ENCODE measurements around the gene ZC3H18.

Gene ZC3H18

GRCh38 chr16:88585269-88585668 is 15.1 kb downstream of the ZC3H18 start:
- no peak for DNase-seq

DNA sequence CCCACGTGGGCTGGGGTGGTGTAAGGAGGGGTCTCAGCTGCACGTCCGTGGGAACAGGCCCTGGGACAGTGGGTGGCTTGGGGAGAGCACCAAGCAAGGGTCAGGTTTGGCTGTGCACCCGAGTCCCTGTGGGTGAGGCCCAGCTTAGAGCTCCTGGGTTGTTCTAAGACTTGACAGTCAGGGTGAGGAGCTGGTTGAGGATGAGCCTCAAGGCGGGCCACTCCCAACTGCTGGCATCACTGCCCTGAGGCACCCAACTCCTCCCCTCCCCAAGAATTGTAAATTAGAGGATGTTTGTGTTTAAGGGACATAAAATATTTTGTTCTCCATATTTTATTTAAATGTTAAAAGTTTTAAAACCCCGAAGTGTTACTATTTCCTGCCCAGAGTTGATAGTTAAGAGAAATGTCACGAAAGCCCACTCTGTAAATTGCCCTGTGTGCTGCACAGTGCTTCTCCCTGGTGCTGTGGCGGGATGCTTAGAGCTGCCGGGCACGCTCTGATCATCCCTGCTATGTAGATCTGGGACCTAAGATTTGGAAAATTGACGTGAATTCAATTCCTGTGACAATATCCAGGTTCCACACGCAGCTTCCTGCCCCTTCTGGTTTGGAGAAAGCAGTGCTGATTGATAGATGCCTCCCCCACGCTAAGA is 15.9 kb downstream of the ZC3H18 start:
- no peak for DNase-seq

DNA sequence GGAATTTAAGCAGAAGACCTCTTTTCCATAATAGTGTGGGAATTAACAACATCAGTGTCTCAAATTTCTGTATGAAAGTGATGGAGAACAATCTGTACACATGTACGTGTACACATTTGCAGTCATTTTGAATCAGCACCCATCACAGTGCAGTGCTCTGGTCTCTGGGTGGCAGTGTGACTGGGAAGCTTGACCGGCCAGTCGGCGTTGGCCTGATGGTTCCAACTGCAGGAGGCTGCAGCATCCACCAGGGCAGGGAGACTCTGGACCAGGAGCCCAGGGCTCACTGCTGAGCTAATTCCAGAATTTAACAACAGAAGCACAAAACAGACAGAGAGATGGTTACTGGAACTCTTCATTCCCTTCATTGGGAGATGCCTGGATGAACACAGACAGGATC is 17.9 kb downstream of the ZC3H18 start:
- no peak for DNase-seq

DNA sequence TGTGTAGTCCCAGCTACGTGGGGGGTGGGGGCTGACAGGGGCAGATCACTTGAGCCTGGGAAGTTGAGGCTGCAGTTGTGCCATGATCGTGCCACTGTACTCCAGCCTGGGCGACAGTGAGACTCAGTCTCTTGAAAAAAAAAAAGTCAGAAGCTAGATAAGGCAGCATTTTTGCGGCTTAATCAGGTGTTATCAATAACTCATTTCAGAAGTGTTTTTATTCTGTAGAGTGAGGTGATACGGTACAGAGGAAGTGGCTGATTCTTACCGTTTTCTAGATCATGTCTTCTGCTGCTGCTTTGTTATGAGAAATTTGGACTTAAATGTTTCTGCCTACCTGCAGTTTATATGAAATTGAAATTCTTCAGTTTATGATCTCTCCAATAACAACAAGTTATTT is 18.6 kb downstream of the ZC3H18 start:
- DNase-seq = no peak

GRCh38 chr16:88589441-88589840 is 19.2 kb downstream of the ZC3H18 start:
- no peak for DNase-seq

- no peak for DNase-seq
These were observed 21.4 kb downstream of the ZC3H18 start for GRCh38 chr16:88591577-88592021.

- DNase-seq = no peak
These were observed 22.9 kb downstream of the ZC3H18 start for GRCh38 chr16:88593061-88593460.

DNA sequence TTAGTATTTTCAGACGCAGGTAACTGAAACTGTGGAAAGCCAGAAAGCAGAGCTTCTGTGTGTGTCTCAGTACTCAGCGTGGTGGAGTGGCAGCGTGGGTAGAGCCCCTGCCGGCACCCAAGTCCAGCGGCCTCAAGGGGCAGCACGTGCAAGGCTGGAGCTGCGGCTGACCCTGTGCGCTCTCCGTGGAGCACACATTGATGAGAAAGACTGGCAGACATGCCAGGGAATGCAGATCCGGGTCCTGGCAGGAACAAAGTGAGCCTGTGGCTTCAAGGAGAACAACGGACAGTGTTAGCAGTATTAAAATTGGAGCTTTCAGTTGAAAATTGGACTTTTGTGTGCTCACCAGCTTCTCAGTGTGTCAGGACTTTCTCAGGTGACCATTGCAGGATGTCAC is 23.3 kb downstream of the ZC3H18 start:
- DNase-seq = no peak

- no peak for DNase-seq
These were observed 23.7 kb downstream of the ZC3H18 start for GRCh38 chr16:88593910-88594309.

DNA sequence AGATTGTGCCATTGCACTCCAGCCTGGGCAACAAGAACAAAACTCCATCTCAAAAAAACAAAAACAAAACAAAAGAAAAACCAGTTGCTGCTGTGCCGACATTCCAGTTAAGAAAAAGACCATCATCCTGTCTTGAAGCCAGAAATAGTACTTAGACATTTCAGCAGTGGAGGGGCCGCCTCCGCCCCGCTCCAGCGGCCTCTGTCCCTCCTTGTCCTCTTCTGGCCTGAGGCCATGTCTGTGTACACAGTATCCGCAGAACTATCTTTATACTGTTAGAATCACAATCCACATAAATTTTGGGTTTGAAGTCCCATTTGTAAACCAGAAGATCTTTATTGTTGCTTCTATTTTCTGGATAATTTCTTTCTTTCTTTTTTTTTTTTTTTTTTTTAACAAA is 24.9 kb downstream of the ZC3H18 start:
- no peak for DNase-seq

GRCh38 chr16:88595921-88596320 is 25.7 kb downstream of the ZC3H18 start:
- DNase-seq = no peak

DNA sequence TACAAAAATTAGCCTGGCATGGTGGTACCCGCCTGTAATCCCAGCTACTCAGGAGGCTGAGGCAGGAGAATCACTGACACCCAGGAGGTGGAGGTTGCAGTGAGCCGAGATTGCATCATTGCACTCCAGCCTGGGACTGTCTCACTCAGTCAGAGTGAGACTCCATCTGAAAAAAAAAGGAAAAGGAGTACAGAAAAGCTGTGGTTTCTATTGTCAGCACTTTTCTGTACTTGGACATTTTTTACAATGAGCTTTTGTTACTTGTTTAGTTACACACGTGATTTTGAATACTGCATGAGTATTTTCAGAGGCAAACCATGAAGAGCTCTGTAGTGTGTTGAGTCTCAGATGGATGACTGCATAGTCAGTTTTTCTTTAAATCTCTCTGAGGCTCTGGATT is 26.3 kb downstream of the ZC3H18 start:
- DNase-seq = no peak

- DNase-seq = no peak
These were observed 27.8 kb downstream of the ZC3H18 start for GRCh38 chr16:88597856-88598491.

- no peak for DNase-seq
These were observed 29.0 kb downstream of the ZC3H18 start for GRCh38 chr16:88599092-88599733.

DNA sequence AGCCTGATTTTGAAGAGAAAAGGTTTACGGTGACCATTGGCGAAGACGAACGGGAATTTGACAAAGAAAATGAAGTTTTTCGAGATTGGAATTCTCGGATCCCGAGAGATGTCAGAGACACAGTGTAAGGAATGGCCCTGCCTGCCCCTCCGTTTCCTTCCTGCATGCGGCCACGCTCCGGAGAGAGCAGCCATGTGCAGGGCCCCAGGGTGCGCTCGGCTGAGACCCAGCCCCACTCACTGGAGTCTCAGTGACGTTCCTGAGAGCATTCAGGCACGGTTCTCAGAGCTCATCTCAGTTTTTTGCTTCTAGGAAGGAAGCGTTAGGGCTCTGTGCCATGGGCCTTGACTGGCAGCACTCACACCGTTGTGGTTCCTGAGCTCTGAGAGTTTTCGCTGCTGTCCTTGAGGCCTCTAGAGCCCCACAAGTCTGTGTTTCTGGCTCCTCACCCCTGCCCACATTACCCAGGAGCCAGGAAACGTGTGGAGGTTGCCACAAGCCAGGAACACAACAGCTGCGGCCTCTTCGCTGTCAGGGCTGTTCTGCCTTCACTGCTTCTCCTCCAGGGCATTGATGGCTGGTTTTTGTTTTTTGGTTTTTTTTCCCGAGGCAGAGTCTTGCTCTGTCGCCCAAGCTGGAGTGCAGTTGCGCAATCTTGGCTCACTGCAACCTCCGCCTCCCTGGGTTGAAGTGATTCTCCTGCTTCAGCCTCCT is 29.8 kb downstream of the ZC3H18 start:
- no peak for DNase-seq

DNA sequence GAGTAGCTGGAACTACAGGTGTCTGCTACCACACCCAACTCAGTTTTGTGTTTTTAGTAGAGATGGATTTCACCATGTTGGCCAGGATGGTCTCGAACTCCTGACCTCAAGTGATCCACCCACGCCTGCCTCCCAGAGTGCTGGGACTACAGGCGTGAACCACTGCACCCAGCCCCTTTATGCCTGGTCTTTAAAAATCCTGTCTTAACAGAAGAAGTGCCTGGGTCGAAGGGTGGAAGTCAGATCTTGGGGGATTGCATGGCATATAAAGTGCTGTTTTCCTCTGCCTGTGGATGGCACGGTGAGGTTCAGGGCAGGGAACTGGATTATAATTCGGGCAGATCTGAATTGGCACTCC is 30.3 kb downstream of the ZC3H18 start:
- DNase-seq = no peak

DNA sequence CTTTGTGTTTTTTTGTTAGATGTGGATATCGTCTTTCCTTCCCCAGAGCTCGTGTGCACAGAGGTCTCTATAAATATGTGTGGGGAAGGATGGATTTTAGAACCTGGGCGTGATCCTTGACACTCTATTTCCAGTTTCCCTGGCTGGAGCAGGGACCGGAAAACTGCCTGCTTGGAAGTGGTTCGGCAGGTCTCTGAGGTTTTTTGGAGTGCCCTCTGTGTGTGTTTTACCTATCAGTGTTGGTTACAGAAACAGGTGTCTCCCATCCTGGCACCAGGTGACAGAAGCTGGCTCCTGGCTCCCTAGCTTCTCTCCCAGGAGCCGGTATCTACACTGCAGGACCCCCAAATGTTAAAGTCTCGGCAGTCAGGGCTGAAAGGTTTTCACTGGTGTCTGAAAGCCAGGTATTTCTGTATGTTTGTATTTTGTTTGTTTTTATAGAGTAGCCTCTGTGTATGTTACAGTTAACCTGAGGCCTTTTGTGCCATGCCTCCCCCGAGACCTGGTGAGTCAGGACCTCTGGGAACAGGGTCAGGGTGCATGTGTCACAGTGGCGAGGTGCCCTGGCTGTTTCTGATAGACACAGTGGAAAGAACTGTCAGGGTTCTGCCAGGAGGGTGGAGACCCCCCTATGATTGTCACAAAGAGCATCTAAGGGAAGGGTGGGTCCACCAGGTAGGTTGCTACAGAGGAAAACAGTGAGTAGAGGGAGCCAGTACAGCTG is 31.3 kb downstream of the ZC3H18 start:
- no peak for DNase-seq

- DNase-seq = no peak
These were observed 31.9 kb downstream of the ZC3H18 start for GRCh38 chr16:88602091-88602490.

GRCh38 chr16:88605186-88606147 is 35.3 kb downstream of the ZC3H18 start:
- no peak for DNase-seq

DNA sequence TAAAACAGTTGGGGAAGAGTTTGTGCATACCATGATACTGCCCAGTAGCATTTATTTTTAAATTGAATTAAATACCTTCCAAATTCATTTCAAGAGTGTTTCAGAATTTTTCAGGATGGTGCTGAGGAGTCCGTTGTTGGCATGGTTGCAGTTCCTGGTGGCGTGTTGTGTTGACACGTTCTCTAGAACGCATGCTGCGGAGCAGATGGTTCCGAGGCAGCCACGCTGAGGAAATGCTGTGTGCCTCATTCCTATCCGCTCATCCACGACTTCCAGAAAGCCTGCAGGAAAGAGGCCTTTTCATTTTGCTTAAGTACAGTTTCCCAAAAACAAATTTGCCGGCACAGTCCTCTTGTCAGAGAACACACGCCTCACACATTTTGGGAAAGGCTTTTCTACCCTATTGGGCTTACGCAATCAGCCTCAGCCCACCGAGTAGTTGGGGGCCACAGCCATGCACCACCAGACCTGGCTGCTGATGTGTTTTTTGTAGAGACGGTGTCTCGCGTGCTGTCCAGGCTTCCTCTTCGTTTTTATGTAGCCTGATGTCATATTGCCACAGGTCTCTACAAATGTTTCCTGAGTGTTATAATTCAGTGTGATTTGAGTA is 36.0 kb downstream of the ZC3H18 start:
- no peak for DNase-seq

GRCh38 chr16:88608076-88608475 is 37.9 kb downstream of the ZC3H18 start:
- DNase-seq = no peak

Data from activated T-cell treated with anti-CD3 and anti-CD28 coated beads, Interleukin-2, amount 50 U/mL, for 1 hour (primary cell).